HG02973 (cell line): ENCODE measurements around the gene COL11A1.
"Not testable (repeated sequence)": the region's sequence is repeated elsewhere in the genome, so short reads cannot be mapped to it uniquely, and the experiment has no call there.

Source experiments
- ATAC-seq: cut with Tn5 transposase; IDR thresholded peaks from one replicate; pipeline ENCODE4 v1.9.1; 2021; ENCODE audit warnings: moderate library complexity; ENCODE audit not compliant: unreplicated experiment

The COL11A1 gene

GRCh38 chr1:102840741-102841140 lies 267.6 kb downstream of the COL11A1 start:
- ATAC-seq = no peak

DNA sequence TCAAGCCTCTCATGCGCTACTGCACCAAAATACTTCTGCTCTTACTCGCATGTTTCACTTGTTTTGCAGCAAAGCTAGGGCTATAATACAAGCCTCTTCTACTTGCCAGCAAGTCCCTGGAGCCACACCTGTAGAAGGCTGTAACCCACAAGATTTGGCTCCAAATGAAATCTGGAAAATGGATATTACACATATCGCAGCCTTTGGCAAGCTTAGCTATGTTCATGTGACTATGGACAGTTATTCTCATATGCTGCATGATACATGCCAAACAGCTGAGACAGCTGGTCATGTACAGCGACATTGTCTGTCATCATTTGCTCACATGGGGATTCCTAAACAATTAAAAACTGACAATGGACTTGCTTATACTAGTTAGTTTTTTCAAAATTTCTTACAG lies 270.3 kb downstream of the COL11A1 start:
- no peak for ATAC-seq

- no peak for ATAC-seq
Observed at GRCh38 chr1:102837551-102837950, 270.8 kb downstream of the COL11A1 start.

GRCh38 chr1:102836991-102837390 lies 271.3 kb downstream of the COL11A1 start:
- no peak for ATAC-seq

GRCh38 chr1:102834688-102835320 lies 273.5 kb downstream of the COL11A1 start:
- ATAC-seq = no peak

GRCh38 chr1:102833151-102833550 lies 275.2 kb downstream of the COL11A1 start:
- no peak for ATAC-seq

- ATAC-seq = not testable (repeated sequence)
Observed at GRCh38 chr1:102826706-102827105, 281.6 kb downstream of the COL11A1 start.
